ENCODE results near the gene SKI.

The SKI gene

DNA sequence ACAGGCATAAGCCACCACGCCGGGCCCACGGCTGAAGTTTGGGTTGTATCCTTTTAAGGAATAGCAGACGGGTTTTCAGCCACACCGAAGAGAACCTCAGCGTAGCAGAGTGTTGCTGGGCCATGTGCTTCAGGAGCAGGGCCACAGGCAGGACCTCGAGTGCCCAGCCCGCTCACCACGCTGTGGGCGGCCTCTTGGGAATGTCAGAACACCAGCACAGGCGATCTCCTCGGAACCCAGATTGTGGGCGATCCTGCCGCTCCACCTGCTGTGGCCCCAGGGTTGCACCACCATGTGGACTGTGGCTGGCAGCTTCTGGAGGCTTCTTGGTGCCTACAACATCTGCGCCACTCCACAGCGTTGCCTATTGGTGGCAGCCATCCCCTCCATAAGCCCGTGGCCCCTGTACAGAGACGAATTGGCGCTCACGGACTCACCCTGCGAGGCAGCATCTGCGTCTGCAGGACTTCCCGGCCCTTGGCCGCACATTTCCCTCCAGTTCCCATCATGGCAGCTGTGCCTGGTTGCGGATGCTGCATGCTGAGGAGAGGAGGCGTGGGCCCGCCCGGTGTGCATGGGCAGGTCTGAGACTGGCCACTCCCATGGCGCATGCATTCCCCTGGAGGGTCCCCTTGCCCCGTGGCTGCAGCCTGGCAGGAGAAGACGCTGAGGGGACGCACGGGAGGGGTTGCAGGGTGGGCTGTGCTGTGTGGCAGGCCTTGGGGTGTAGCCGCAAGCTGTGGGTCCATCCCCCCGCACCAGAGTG is 69.3 kb downstream of the SKI start:
- ChIA-PET CTCF (interaction anchor here (0.6 to 3.7 kb wide), 4 partner anchors 7 to 42 kb away, joined by 3 to 31 read pairs (median 6); no protein-coding TSS in a partner anchor), POLR2A (interaction anchor here (0.6 to 6.7 kb wide), 3 partner anchors 16 to 22 kb away, joined by 3 to 95 read pairs (median 3); no protein-coding TSS in a partner anchor)
- Histone ChIP-seq H3K4me3 (ENCODE audit: control insufficient read depth in 1 of 7, extremely low read depth in 1 of 7, insufficient read depth in 4 of 7, low read depth in 2 of 7, low read length in 6 of 7) (no peak overlapping the region), H3K9me3 (ENCODE audit: control extremely low read depth in 1 of 5, control insufficient read depth in 4 of 5, insufficient read depth in 2 of 5, low read depth in 1 of 5, low read length in 4 of 5) (no peaks in the 10 kb centered on the region), H3K27me3 (replicated peaks in 2 of 5; ENCODE audit: control insufficient read depth in 4 of 5, insufficient read depth in 5 of 5, low read length in 4 of 5) (no peaks in the 10 kb centered on the region), H3K4me1 (ENCODE audit: control extremely low read depth in 1 of 4, control insufficient read depth in 4 of 4, insufficient read depth in 4 of 4, low read length in 3 of 4) (peaks cover 0 to 93% (median 82%) of the 10 kb centered on the region in 4 experiments), H3K36me3 (ENCODE audit: control insufficient read depth in 4 of 4, insufficient read depth in 4 of 4, low read length in 3 of 4) (peaks cover 0 to 6% (median 0%) of the 10 kb centered on the region in 4 experiments), H3K27ac (ENCODE audit: insufficient read depth in 1 of 2, low read depth in 1 of 2, low read length in 2 of 2, poor library complexity in 1 of 2, severe bottlenecking in 2 of 2) (no peak overlapping the region)
- DNase-seq: no peak
- 96% methylated on average over 34 of the region's 35 CpGs for WGBS (ENCODE audit: insufficient coverage)

GRCh38 chr1:2298685-2299084 is 70.6 kb downstream of the SKI start:
- H3K4me1 ChIP-seq (ENCODE audit: control extremely low read depth in 1 of 4, control insufficient read depth in 4 of 4, insufficient read depth in 4 of 4, low read length in 3 of 4): peaks cover 0 to 90% (median 75%) of the 10 kb centered on the region in 4 experiments
- WGBS (ENCODE audit: insufficient coverage): 91% methylated on average over 6 of the region's 12 CpGs
- H3K9me3 ChIP-seq (ENCODE audit: control extremely low read depth in 1 of 5, control insufficient read depth in 4 of 5, insufficient read depth in 2 of 5, low read depth in 1 of 5, low read length in 4 of 5): no peaks in the 10 kb centered on the region
- no peak overlapping the region for H3K4me3 ChIP-seq (ENCODE audit: control insufficient read depth in 1 of 7, extremely low read depth in 1 of 7, insufficient read depth in 4 of 7, low read depth in 2 of 7, low read length in 6 of 7)
- DNase-seq: peak in 1 of 3 donors; percentile 30
- no peaks in the 10 kb centered on the region for H3K27me3 ChIP-seq (replicated peaks in 2 of 5; ENCODE audit: control insufficient read depth in 4 of 5, insufficient read depth in 5 of 5, low read length in 4 of 5)
- H3K27ac ChIP-seq (ENCODE audit: insufficient read depth in 1 of 2, low read depth in 1 of 2, low read length in 2 of 2, poor library complexity in 1 of 2, severe bottlenecking in 2 of 2): no peak overlapping the region
- peaks cover 0 to 15% (median 6%) of the 10 kb centered on the region in 4 experiments for H3K36me3 ChIP-seq (ENCODE audit: control insufficient read depth in 4 of 4, insufficient read depth in 4 of 4, low read length in 3 of 4)
- POLR2A ChIA-PET: interaction anchor here (0.6 to 6.7 kb wide), 7 partner anchors 8 to 244 kb away, joined by 3 to 102 read pairs (median 9); no protein-coding TSS in a partner anchor
- CTCF ChIA-PET: interaction anchor here (1.4 to 3.7 kb wide), 4 partner anchors 9 to 17 kb away, joined by 4 to 31 read pairs (median 12); no protein-coding TSS in a partner anchor

GRCh38 chr1:2299131-2299627 is 71.1 kb downstream of the SKI start:
- ChIA-PET POLR2A (interaction anchor here (0.6 to 6.7 kb wide), 9 partner anchors 9 to 244 kb away, joined by 3 to 102 read pairs (median 9); no protein-coding TSS in a partner anchor), CTCF (interaction anchor here (1.4 to 3.7 kb wide), 4 partner anchors 9 to 16 kb away, joined by 4 to 31 read pairs (median 12); no protein-coding TSS in a partner anchor)
- H3K4me1 ChIP-seq (ENCODE audit: control extremely low read depth in 1 of 4, control insufficient read depth in 4 of 4, insufficient read depth in 4 of 4, low read length in 3 of 4): peaks cover 0 to 87% (median 70%) of the 10 kb centered on the region in 4 experiments
- no peak overlapping the region for H3K27ac ChIP-seq (ENCODE audit: insufficient read depth in 1 of 2, low read depth in 1 of 2, low read length in 2 of 2, poor library complexity in 1 of 2, severe bottlenecking in 2 of 2)
- 83% methylated on average over 19 of the region's 24 CpGs for WGBS (ENCODE audit: insufficient coverage)
- DNase-seq: no peak
- H3K4me3 ChIP-seq (ENCODE audit: control insufficient read depth in 1 of 7, extremely low read depth in 1 of 7, insufficient read depth in 4 of 7, low read depth in 2 of 7, low read length in 6 of 7): peak overlapping the region in 1 of 7 experiments; percentile 11
- H3K27me3 ChIP-seq (replicated peaks in 2 of 5; ENCODE audit: control insufficient read depth in 4 of 5, insufficient read depth in 5 of 5, low read length in 4 of 5): no peaks in the 10 kb centered on the region
- H3K36me3 ChIP-seq (ENCODE audit: control insufficient read depth in 4 of 4, insufficient read depth in 4 of 4, low read length in 3 of 4): peaks cover 0 to 20% (median 10%) of the 10 kb centered on the region in 4 experiments
- no peaks in the 10 kb centered on the region for H3K9me3 ChIP-seq (ENCODE audit: control extremely low read depth in 1 of 5, control insufficient read depth in 4 of 5, insufficient read depth in 2 of 5, low read depth in 1 of 5, low read length in 4 of 5)

GRCh38 chr1:2300004-2300771 is 72.1 kb downstream of the SKI start:
- POLR2A ChIA-PET: interaction anchor here (0.6 to 6.7 kb wide), 24 partner anchors 10 to 883 kb away, joined by 3 to 102 read pairs (median 5); partner anchors contain the start of genes SKI and TNFRSF14
- H3K36me3 ChIP-seq (ENCODE audit: control insufficient read depth in 4 of 4, insufficient read depth in 4 of 4, low read length in 3 of 4): peaks cover 2 to 30% (median 15%) of the 10 kb centered on the region in 4 experiments
- peak overlapping the region in 6 of 7 experiments; percentile 19 to 68 (median 59) for H3K4me3 ChIP-seq (ENCODE audit: control insufficient read depth in 1 of 7, extremely low read depth in 1 of 7, insufficient read depth in 4 of 7, low read depth in 2 of 7, low read length in 6 of 7)
- CTCF ChIA-PET: interaction anchor here (0.9 to 3.7 kb wide), 7 partner anchors 10 to 65 kb away, joined by 3 to 31 read pairs (median 7); no protein-coding TSS in a partner anchor
- peak in 2 of 3 donors; percentile 65 to 79 for DNase-seq
- no peaks in the 10 kb centered on the region for H3K27me3 ChIP-seq (replicated peaks in 2 of 5; ENCODE audit: control insufficient read depth in 4 of 5, insufficient read depth in 5 of 5, low read length in 4 of 5)
- 34% methylated on average over 30 of the region's 32 CpGs for WGBS (ENCODE audit: insufficient coverage)
- H3K27ac ChIP-seq (ENCODE audit: insufficient read depth in 1 of 2, low read depth in 1 of 2, low read length in 2 of 2, poor library complexity in 1 of 2, severe bottlenecking in 2 of 2): peak overlapping the region; percentile 93 to 95
- peaks cover 0 to 85% (median 60%) of the 10 kb centered on the region in 4 experiments for H3K4me1 ChIP-seq (ENCODE audit: control extremely low read depth in 1 of 4, control insufficient read depth in 4 of 4, insufficient read depth in 4 of 4, low read length in 3 of 4)
- H3K9me3 ChIP-seq (ENCODE audit: control extremely low read depth in 1 of 5, control insufficient read depth in 4 of 5, insufficient read depth in 2 of 5, low read depth in 1 of 5, low read length in 4 of 5): no peaks in the 10 kb centered on the region

DNA sequence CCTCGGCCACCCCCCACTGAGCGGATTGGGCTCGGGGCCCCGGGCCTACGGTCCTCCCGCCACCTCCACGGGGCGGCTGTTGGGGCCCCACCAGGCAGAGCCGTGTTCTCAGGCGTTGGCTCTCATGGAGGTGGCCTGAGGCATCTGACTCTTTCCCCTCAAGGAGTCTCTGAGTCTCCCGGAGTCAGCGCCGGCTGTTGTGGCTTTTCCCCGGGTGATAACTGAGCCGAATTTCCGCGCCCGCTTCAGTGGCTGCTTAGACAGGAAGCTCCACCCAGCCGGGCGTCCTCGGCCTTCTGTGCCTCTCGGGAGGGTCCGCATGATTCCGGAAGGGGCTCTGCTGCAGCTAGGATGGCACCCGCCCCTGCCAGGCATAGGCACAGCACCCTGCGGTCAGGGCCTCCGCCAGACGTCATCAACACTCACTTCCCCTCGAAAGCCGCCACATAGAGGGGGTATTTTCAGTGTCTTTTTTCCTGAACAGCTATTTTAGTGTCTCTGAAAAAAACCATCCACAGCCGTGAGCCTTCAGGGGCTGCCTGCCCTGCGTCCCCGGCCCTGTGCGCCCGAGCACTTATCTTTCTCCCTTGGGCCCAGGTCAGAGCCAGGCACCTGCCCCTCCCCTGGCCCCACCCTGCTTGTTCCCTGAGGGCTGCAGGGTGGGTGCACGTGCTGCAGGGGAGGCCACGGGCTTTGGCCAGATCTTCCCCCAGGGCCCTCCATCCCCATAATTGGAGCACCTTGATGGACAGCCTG is 72.9 kb downstream of the SKI start:
- ChIA-PET CTCF (interaction anchor here (0.7 to 3.7 kb wide), 9 partner anchors 11 to 66 kb away, joined by 3 to 31 read pairs (median 4); no protein-coding TSS in a partner anchor), POLR2A (interaction anchor here (0.6 to 6.7 kb wide), 28 partner anchors 9 to 882 kb away, joined by 3 to 102 read pairs (median 4); partner anchors contain the start of genes MORN1, RER1, SKI and TNFRSF14)
- DNase-seq: peak; percentile 99 to 100 (median 100)
- H3K9me3 ChIP-seq (ENCODE audit: control extremely low read depth in 1 of 5, control insufficient read depth in 4 of 5, insufficient read depth in 2 of 5, low read depth in 1 of 5, low read length in 4 of 5): no peaks in the 10 kb centered on the region
- peaks cover 2 to 35% (median 19%) of the 10 kb centered on the region in 4 experiments for H3K36me3 ChIP-seq (ENCODE audit: control insufficient read depth in 4 of 4, insufficient read depth in 4 of 4, low read length in 3 of 4)
- H3K27ac ChIP-seq (ENCODE audit: insufficient read depth in 1 of 2, low read depth in 1 of 2, low read length in 2 of 2, poor library complexity in 1 of 2, severe bottlenecking in 2 of 2): peak overlapping the region; percentile 93 to 95
- H3K4me3 ChIP-seq (ENCODE audit: control insufficient read depth in 1 of 7, extremely low read depth in 1 of 7, insufficient read depth in 4 of 7, low read depth in 2 of 7, low read length in 6 of 7): peak overlapping the region in 6 of 7 experiments; percentile 19 to 68 (median 59)
- 0% methylated on average over 28 of the region's 37 CpGs for WGBS (ENCODE audit: insufficient coverage)
- no peaks in the 10 kb centered on the region for H3K27me3 ChIP-seq (replicated peaks in 2 of 5; ENCODE audit: control insufficient read depth in 4 of 5, insufficient read depth in 5 of 5, low read length in 4 of 5)
- H3K4me1 ChIP-seq (ENCODE audit: control extremely low read depth in 1 of 4, control insufficient read depth in 4 of 4, insufficient read depth in 4 of 4, low read length in 3 of 4): peaks cover 0 to 82% (median 56%) of the 10 kb centered on the region in 4 experiments
